ENCODE results near the gene B3GNT7.

GRCh38 chr2:231359948-231360347 is 35.6 kb upstream of the B3GNT7 start:
- TF ChIP-seq CTCF (IDR thresholded peaks at IDR 0.05 in 8 of 11, conservative IDR thresholded peaks at IDR 0.05 in 3 of 11): no peak
- no peak for TF ChIP-seq POLR2A (IDR thresholded peaks at IDR 0.05)

All from spleen (tissue), 7 donors.